HG03439 (cell line): Measurements from ENCODE around the gene ARFRP1.
"Not testable (repeated sequence)": the region's sequence is repeated elsewhere in the genome, so short reads cannot be mapped to it uniquely, and the experiment has no call there.

Experiments
- ATAC-seq: cut with Tn5 transposase; IDR thresholded peaks from one replicate; pipeline ENCODE4 v1.9.1; 2021; ENCODE audit warnings: mild to moderate bottlenecking, moderate library complexity; ENCODE audit not compliant: unreplicated experiment

The ARFRP1 gene

DNA sequence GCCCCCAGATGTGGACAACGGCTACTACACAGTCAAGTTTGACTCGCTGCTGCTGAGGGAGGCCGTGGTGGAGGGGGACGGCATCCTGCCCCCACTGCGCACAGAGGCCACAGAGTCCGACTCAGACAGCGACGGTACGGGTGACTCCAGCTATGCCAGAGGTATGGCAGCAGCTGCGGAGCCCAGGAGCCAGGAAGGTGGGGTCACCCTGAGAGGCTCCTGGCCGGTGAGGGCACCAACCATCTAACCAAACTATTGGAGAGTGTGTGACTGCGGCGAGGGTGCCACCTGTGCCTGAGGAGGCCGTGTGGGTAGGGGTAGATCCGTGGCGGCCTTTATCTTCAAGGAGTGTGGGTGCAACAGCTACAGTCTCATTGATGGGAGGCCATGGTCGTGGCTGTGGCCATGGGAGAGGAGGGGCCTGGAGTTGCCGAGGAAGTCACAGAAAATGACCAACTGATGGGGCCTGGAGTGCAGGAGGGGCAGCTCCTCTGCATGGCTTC is 25.9 kb upstream of the ARFRP1 start:
- no peak for ATAC-seq

DNA sequence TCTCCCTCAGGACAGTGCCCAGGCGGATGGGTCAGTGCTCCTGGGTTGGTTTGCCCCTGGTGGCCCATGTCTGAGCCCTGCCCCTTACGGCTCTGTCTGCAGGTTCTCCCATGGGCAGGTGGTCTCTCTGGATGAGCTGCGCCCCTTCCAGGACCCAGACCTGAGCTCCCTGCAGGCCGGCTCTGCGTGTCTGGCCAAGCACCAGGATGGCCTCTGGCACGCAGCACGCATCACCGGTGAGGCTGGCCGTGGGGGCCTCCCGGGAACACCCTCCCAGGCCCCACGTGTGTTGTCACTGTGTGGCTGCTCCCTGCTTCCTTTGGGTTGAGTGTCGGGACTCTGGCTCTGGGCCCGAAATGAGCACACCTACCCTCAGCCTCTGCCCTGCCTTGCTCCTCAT is 25.3 kb upstream of the ARFRP1 start:
- no peak for ATAC-seq

DNA sequence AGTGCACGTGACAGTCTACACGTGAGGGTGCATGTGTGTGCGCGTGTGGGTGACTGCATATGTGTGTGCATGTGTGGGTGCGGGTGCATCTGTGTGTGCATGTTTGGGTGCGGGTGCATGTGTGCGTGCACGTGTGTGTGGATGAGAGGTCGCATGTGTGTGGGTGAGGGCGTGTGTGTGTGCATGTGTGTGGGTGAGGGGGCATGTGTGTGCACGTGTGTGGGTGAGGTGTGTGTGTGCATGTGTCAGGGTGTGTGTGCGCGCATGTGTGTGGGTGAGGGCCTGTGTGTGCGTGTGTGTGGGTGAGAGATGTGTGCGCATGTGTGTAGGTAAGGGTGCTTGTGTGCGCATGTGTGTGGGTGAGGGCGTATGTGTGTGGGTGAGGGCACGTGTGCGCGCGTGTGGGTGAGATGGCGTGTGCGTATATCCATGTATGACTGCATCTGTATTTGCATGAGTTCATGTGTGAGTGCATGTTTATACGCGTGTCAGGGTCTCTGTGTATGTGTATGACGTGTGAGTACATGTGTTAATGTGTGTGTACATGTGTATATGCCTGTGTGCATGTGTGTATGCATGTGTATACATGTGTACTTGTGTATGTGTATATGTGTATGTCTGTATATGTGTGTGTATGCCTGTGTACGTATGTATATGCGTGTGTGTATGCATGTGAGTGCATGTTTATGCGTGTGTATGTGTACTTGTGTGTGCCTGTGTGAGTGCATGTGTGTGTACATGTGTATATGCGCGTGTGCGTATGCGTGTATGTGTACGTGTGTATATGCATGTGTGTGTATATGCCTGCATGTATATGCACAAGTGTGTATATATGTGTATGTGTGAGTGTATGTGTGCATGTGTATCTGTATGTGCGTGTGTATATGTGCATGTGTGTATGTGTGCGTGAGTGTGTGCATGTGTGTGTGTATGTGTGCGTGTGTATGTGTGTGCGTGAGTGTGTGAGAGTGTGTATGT is 24.6 kb upstream of the ARFRP1 start:
- ATAC-seq: no peak

DNA sequence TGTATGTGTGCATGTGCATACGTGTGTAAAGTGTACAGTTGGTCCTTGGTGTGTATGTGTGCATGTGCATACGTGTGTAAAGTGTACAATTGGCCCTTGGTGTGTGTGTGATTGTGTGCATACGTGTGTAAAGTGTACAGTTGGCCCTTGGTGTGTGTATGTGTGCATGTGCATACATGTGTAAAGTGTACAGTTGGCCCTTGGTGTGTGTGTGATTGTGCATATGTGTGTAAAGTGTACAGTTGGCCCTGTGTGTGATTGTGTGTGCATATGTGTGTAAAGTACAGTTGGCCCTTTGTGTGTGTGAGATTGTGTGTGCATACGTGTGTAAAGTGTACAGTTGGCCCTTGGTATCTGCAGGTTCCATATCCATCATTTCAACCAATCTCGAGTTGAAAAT is 23.6 kb upstream of the ARFRP1 start:
- no peak for ATAC-seq

DNA sequence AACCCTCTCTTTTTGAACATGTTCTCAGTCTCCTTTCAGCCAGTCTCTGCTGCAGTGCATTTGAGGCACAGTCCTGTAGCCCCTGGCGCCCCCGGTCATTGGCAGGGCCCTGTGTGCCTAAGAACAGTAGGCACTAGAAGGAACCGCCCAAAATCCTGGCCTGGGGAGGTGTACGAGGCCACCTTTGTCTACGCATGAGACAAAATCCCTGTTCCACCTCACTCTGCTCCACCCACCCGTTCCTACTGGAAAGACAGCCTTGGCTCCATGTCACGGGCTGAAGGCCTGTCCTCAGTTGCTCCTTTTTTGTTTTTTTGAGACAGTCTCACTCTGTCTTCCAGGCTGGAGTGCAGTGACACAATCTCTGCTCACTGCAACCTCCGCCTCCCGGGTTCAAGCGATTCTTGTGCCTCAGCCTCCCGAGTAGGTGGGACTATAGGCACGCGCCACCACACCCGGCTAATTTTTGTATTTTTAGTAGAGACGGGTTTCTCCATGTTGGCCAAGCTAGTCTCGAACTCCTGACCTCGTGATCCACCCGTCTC is 22.5 kb upstream of the ARFRP1 start:
- ATAC-seq: not testable (repeated sequence)

DNA sequence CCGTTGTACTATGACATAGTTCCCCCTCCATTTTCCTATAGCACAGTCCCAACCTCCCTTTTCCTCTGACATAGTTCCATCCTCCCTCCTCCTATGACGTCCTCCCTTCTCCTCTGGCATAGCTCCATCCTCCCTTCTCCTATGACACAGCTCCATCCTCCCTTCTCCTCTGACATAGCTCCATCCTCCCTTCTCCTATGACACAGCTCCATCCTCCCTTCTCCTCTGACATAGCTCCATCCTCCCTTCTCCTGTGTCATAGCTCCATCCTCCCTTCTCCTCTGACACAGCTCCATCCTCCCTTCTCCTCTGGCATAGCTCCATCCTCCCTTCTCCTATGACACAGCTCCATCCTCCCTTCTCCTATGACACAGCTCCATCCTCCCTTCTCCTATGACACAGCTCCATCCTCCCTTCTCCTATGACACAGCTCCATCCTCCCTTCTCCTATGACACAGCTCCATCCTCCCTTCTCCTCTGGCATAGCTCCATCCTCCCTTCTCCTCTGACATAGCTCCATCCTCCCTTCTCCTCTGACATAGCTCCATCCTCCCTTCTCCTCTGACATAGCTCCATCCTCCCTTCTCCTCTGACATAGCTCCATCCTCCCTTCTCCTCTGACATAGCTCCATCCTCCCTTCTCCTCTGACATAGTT is 15.3 kb upstream of the ARFRP1 start:
- not testable (repeated sequence) for ATAC-seq

DNA sequence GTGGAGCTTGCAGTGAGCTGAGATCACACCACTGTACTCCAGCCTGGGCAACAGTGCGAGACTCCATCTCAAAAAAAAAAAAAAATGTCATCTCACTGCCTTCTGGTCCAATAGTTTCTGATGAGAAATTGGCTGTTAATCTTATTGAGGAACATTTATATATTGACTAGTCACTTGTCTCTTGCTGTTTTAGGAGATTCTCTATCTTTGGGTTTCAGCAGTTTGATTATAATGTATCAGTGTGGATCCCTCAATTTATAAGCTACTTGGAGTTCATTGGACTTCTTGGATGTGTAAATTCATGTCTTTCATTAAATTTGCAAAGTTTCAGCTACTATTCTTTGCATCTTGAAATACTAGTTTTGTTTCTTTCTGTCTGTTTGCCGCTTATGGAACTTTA is 11.2 kb upstream of the ARFRP1 start:
- ATAC-seq: no peak

DNA sequence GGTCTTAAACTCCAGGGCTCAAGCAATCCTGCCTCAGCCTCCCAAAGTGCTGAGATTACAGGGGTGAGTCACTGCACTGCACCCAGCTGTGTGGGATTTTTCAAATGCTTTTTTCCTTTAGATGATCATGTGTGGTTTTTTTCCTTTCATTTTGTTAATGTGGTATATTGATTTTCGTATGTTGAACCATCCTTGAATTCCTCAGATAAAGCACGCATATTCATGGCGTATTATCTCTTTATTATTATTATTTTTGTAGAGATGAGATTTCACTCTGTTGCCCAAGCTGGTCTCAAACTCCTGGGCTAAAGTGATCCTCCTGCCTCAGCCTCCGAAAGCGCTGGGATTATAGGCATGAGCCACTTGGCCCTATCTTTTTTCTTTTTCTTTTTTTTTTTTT is 7.1 kb upstream of the ARFRP1 start:
- no peak for ATAC-seq

DNA sequence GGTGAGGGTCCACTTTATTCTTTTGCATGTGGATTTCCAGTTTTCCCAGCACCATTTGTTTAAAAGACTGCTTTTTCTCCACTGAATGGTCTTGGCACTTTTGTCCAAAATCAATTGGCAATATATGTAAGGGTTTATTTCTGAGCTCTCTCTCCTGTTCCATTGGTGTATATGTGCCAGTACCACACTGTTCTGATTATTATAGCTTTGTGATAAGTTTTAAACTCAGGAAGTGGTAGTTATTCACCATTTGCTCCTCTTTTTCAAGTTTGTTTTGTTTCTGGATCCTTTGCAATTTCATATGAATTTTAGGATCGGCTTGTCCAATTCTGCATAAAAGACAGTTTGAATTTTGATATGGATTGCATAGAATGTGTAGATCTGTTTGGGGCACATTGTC is 4.4 kb upstream of the ARFRP1 start:
- no peak for ATAC-seq

DNA sequence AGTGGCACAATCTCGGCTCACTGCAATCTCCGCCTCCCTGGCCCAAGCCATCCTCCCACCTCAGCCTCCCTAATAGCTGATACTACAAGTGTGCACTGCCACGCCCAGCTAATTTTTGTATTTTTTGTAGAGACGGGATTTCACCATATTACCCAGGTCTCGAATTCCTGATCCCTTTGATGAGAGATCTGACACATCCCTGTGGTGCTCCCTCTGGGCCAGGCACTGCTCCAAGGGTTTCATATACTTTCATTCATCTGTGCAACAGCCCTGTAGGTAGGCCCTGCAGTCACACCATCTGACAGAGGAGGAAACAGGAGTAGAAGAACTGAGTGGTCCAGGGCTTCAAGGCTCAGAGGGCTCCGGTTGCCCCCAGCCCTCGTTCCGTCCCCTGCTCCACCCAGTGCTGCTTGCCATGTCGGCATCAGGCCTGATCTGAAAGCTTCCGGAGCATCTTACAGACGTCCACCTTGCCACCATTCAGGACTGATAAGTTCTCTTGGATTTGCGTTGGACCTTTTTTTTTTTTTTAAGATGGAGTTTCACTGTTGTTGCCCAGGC is 3.4 kb upstream of the ARFRP1 start:
- ATAC-seq: no peak

DNA sequence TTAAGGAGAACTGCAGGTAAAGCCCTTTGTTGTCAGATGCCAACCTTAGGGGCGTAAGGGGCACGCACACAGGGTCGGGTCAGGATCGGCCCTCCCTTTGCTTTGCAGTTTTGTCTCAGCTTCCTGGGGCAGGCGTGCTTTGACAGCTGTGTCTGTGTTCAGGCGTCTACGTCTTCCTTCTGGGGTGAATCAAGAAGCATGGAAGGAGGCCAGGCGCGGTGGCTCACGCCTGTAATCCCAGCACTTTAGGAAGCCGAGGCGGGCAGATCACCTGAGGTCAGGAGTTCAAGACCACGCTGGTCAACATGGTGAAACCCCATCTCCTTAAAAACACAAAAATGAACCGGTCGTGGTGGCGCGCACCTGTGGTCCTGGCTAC is 1.4 kb upstream of the ARFRP1 start:
- no peak for ATAC-seq

DNA sequence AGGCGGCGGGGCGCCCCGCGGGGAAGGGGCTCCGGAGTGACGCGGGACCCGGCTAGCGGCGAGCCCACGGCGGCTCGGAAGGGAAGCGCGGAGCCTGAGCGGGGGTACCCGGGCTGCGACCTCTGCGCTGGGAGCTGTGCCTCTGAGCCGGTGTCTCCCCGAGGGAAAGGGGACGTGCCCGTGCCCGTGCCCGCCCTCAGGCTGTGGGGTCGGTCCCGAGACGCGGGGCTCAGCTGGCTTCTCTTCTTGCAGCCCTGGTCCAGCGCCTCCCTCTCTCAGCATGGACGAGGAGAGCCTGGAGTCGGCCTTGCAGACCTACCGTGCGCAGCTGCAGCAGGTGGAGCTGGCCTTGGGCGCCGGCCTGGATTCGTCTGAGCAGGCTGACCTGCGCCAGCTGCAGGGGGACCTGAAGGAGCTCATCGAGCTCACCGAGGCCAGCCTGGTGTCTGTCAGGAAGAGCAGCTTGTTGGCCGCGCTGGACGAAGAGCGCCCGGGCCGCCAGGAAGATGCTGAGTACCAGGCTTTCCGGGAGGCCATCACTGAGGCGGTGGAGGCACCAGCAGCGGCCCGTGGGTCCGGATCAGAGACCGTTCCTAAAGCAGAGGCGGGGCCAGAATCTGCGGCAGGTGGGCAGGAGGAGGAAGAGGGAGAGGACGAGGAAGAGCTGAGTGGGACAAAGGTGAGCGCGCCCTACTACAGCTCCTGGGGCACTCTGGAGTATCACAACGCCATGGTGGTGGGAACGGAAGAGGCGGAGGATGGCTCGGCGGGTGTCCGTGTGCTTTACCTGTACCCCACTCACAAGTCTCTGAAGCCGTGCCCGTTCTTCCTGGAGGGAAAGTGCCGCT is 749 bp upstream of the ARFRP1 start:
- peak; percentile 12 for ATAC-seq

DNA sequence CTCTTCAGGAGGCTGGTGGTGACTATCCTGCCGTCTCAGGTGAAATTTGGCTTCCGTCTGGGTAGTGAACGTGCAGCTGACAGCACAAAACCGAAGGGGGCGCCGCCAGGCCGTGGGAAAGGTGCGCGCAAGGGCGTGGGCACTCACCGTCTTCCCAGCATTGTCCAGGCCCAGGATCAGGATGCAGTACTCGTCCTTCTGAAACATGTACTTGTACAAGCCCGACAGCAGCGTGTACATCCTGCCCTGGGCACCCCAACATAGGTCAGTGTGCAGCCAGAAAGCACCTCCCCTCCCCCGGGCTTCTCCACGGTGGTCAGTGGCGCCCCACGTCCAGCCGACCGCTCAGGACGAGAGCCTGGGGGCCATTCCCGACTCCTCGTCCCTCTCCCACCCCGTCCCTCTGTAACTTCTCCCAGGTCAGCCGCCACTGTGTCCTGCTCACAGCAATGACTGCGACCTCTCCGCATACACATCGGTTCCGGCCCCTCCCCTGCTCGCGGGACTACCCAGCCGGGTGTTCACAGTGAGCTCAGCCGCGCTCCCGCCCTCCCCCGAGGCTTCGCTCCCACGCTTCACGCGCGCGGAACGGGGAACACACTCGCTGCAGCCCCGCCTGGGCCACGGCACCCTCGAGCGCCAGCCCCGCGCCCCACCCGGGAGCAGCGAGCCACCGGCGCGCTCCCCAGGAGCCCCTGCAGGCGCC is 771 bp downstream of the ARFRP1 start:
- ATAC-seq: peak; percentile 22

DNA sequence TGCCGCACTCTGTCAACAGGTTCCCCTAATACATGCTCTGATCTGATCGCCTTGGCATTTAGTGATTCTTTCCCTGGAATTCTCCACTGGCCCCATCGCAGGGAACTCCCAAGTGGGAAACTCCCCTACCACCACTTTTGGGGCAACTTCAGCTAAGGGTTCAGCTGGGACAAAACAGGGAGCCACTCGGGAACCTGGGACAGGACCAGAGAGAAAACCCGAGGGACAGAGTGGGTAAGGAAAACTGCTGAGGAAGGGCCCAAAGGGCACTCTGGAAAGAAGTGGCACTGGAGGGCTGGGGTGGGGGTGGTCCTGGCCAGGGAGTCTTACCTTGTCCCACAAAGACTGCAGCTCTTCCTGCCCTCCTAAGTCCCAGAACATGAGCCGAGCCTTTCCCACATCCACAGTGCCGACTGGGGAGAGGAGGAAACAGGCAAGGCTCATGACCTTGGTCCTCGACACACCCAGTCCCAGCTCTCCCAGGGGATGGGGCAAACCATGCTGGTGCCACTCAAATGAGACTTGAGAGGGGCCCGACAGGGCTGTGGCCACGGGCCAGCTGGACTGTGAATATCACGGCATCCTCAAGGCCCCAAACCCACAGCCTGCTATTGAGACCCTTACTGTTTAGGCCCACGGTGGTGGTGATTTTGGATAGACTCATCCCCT is 1.6 kb downstream of the ARFRP1 start:
- no peak for ATAC-seq

DNA sequence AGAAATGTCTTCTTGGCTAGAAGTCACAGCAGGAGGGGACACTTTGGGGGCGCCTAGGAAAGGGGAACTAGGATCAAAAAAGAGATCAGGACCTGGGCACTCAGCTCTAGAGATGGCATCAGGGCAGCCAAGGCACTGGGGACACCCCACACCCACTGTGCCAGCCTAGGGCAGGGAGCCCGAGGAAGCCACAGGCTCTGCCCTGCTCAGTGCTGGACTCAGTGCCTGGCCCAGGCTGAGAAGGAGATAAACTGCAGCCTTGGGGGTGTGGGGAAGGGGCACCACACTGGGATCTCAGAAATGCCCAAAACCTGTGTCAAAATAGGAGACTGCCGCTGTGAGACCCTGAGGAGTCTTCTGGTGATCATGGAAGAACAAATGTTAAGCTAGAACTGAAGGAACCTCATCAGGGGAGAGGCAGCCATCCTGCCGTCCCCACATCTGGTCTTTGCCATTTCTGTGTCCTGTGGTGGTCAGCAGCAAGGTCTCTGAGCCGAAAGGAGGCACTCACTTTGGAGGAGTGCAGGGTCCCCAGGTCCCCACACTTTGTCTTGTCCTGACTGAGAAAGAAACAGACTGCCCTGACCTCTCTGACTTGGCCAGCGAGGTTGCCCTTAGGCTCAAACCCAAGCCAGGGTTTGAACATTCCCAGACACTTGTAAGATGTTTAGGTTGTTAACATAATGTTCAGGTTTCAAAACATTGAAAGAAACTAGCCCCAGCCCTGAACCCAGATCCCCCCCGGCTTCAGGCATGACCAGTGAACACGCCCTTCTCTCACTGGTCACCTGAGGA is 2.3 kb downstream of the ARFRP1 start:
- no peak for ATAC-seq

DNA sequence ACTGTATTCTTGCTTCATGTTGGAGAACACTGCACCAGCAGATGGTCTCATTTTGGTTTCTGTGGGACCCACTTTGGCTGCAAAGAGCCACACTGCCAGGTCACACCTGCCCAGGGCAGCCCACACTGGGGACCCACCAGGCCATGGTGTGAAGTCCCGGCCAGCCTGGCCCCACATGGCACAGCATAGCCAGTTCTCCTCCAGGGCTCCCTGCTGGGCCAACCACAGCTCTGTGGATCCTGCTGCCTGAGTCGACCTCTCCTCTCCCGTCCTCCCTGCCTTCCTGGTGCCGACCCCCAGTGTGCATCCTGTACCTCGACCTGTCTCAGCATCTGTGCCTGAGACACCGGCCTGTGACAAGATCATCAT is 3.0 kb downstream of the ARFRP1 start:
- no peak for ATAC-seq

DNA sequence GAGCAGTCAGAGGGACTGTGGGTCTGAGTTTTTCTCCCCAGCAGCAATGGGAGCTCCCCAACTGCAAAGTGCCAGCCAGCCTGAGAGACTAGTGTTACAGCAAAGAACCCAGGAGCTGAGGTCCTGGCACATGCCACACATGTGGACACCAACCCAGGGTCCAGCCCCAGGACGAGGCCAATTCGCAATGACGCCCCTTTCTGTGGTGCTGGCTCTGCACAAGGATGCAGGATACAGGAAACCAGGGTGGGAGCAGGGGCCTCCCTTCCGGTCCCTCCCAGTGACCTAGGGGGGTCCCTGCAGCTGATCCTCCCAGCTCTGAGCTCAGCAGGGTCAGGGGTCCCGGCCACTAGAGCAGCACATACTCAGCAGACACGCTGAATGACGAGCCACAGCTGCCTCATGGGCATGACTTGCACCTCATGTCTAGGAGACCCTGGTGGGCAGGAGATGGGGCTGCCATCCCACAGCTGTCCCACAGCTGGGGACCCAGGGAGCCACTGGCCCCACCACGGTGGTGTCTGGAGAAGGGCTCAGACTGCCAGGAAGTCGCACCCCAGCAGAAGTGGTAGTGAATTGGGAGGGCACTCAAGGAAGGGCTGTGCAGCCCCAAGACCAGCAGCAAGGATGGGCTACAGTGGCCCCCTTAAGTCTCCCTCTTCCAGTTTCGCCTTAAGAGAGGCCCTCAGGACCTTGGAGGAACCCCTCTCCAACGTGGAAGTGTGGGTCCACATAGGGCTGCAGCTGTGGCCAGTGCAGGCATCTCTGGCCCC is 3.6 kb downstream of the ARFRP1 start:
- no peak for ATAC-seq

DNA sequence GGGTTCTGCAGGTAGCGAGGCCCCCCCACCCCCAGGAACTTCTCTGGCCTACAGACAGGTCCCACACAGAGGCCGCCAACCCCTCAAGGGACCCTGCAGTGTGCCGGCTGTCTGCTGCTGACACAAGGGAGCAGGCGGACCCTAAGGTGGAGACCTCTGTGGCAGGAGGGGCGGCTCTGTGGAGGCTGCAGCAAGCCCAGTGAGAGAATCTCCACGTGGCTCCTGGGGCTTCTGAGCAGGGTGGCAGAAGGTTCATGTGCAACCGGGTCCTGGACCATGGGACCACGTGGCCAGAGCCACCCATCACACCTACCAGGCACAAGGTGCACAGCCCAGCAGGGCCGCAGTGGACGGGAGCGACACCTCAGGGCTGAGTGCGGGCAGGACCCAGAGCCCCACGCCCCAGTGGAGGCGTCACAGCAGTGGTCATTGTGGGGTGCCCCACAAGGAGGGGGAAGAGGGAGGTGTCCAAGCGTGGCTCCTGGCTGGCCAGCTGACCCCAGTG is 4.3 kb downstream of the ARFRP1 start:
- no peak for ATAC-seq
